Esophagus (tissue), 2 donors: ENCODE data around the gene PARVA. TPM values are rescaled to one million over a fixed set of nuclear protein-coding genes. Genes with fewer than 3 reads are reported as not detected.
A peak's percentile ranks its signal among the peaks of the same experiment; 100 is the strongest.
"Not testable (repeated sequence)": the region's sequence is repeated elsewhere in the genome, so short reads cannot be mapped to it uniquely, and the experiment has no call there.

Experiments used
- H3K27ac ChIP-seq, 2 donors: one replicate each; pipeline ENCODE4 v1.5.1; 2013; ENCODE audit warnings: low read depth in 2 of 2, mild to moderate bottlenecking in 2 of 2, inconsistent platforms in 1 of 2, low read length in 1 of 2, moderate library complexity in 1 of 2
- H3K27me3 ChIP-seq, 2 donors: one replicate each; pipeline ENCODE4 v1.6.1; 2013; ENCODE audit warnings: low read length in 2 of 2, control low read depth in 1 of 2, mild to moderate bottlenecking in 1 of 2; ENCODE audit not compliant: insufficient read depth in 2 of 2, control insufficient read depth in 1 of 2
- H3K36me3 ChIP-seq, 2 donors: one replicate each; pipeline ENCODE4 v1.6.1; 2013; ENCODE audit warnings: low read length in 1 of 2; ENCODE audit not compliant: control insufficient read depth in 2 of 2, insufficient read depth in 2 of 2
- H3K4me1 ChIP-seq, 2 donors: one replicate each; pipeline ENCODE4 v1.6.1; 2013; ENCODE audit warnings: low read length in 1 of 2; ENCODE audit not compliant: control insufficient read depth in 2 of 2, insufficient read depth in 2 of 2
- H3K4me3 ChIP-seq, 2 donors: one replicate each; pipeline ENCODE4 v1.5.1; 2013; ENCODE audit warnings: low read length in 2 of 2, mild to moderate bottlenecking in 2 of 2, low read depth in 1 of 2, moderate library complexity in 1 of 2
- H3K9me3 ChIP-seq, 2 donors: one replicate each; pipeline ENCODE4 v1.6.1; 2013; ENCODE audit warnings: mild to moderate bottlenecking in 2 of 2, low read depth in 1 of 2, low read length in 1 of 2, moderate library complexity in 1 of 2; ENCODE audit not compliant: control insufficient read depth in 2 of 2, insufficient read depth in 1 of 2
- WGBS, 2 donors: extraction: QIAGEN DNeasy Blood & Tissue Kit; methylation state at CpG; one replicate each; pipeline ENCODE4 v1.1.7; 2013; 5-methylcytosine and 5-hydroxymethylcytosine counted together
- polyA plus RNA-seq, 2 donors: library from polyadenylated mRNA; stranded (reverse); fragments of 200-250 nt; gene quantifications; one replicate each; pipeline ENCODE4 v1.2.3, GENCODE V29; 2013
- donor health status: healthy with polysubstance abuse.
- donor health status: Bipolar disorder and iron deficiency.

PARVA gene
- polyA plus RNA-seq, 2 donors, result 8.2 to 18.3 TPM

DNA sequence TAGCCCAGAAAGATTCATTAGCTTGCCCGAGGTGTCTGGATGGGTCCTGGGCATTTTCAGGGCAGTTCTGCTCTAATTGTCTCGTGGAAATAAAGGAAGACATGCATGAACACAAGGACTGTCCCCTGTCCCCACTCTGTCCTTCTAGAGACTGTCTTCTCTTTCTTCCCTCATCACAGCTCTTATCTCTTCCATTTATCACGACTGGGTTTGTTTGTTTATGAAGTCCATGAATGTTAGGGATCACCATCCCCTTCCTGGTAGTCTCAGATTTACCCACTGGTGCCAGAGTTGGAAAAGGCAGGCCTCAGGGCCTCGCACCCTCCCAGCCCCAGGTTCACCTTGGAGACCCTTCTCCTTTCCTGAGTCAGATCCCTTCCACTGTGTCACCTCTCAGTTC, 134.8 kb downstream of the PARVA start:
- Histone ChIP-seq H3K9me3 (no peaks in the 10 kb centered on the region), H3K36me3 (peaks cover 0 to 3% of the 10 kb centered on the region in 2 donors), H3K27me3 (no peaks in the 10 kb centered on the region), H3K27ac (peak overlapping the region in 1 of 2 donors; percentile 2), H3K4me3 (no peak overlapping the region), H3K4me1 (peaks cover 0 to 12% of the 10 kb centered on the region in 2 donors)
- WGBS, 2 donors, result 69 to 76% methylated on average over 4 of the region's 4 CpGs

- no peak overlapping the region for H3K4me3 ChIP-seq
- H3K27ac ChIP-seq, result no peak overlapping the region
- H3K9me3 ChIP-seq, result no peaks in the 10 kb centered on the region
- WGBS, 2 donors, result 73 to 77% methylated on average over 9 of the region's 9 CpGs
- peaks cover 0 to 7% of the 10 kb centered on the region in 2 donors for H3K36me3 ChIP-seq
- peaks cover 0 to 12% of the 10 kb centered on the region in 2 donors for H3K4me1 ChIP-seq
- H3K27me3 ChIP-seq, result no peaks in the 10 kb centered on the region
Observed at GRCh38 chr11:12512826-12513395, 135.5 kb downstream of the PARVA start.

- no peak overlapping the region for H3K27ac ChIP-seq
- no peaks in the 10 kb centered on the region for H3K27me3 ChIP-seq
- H3K36me3 ChIP-seq, result peaks cover 0 to 4% of the 10 kb centered on the region in 2 donors
- 81 to 83% methylated on average over 4 of the region's 4 CpGs for WGBS, 2 donors
- no peaks in the 10 kb centered on the region for H3K9me3 ChIP-seq
- peaks cover 0 to 6% of the 10 kb centered on the region in 2 donors for H3K4me1 ChIP-seq
- no peak overlapping the region for H3K4me3 ChIP-seq
Observed at GRCh38 chr11:12516387-12517105, 139.2 kb downstream of the PARVA start.

- Histone ChIP-seq H3K4me1 (peaks cover 0 to 6% of the 10 kb centered on the region in 2 donors), H3K9me3 (no peaks in the 10 kb centered on the region), H3K36me3 (peaks cover 0 to 4% of the 10 kb centered on the region in 2 donors), H3K27me3 (no peaks in the 10 kb centered on the region), H3K27ac (no peak overlapping the region), H3K4me3 (no peak overlapping the region)
- WGBS, 2 donors, result 91 to 96% methylated on average over 4 of the region's 4 CpGs
Observed at GRCh38 chr11:12517306-12517705, 139.9 kb downstream of the PARVA start.

- Histone ChIP-seq H3K27me3 (no peaks in the 10 kb centered on the region), H3K9me3 (no peaks in the 10 kb centered on the region), H3K4me3 (no peak overlapping the region), H3K36me3 (peaks cover 0 to 4% of the 10 kb centered on the region in 2 donors), H3K4me1 (peaks cover 0 to 6% of the 10 kb centered on the region in 2 donors), H3K27ac (no peak overlapping the region)
- 81 to 88% methylated on average over 4 of the region's 4 CpGs for WGBS, 2 donors
Observed at GRCh38 chr11:12517741-12518140, 140.4 kb downstream of the PARVA start.

GRCh38 chr11:12518606-12519385, 141.4 kb downstream of the PARVA start:
- no peaks in the 10 kb centered on the region for H3K9me3 ChIP-seq
- no peak overlapping the region for H3K27ac ChIP-seq
- H3K4me1 ChIP-seq, result peaks cover 0 to 4% of the 10 kb centered on the region in 2 donors
- H3K27me3 ChIP-seq, result no peaks in the 10 kb centered on the region
- H3K4me3 ChIP-seq, result no peak overlapping the region
- WGBS, 2 donors, result 90 to 91% methylated on average over 15 of the region's 15 CpGs
- peaks cover 0 to 7% of the 10 kb centered on the region in 2 donors for H3K36me3 ChIP-seq

DNA sequence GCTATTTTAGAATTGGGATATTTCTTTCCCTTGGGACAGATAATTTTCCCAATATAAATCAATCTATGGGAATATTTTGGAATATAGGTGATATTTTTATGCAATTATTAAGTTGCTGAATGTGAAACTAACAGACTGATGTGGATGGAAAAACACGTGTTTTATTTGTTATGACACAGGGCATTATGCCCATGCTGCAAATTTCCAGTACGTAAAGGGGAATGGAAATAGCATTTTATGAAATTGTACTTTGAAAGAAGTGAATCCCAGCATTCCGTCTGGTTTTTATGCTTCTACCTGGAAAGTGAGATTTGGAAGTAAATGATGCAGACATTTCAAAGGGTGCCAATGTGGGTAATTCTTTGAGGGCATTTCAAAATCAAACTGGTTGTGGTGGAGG, 142.7 kb downstream of the PARVA start:
- 79 to 81% methylated on average over 3 of the region's 3 CpGs for WGBS, 2 donors
- peaks cover 0 to 7% of the 10 kb centered on the region in 2 donors for H3K36me3 ChIP-seq
- H3K27me3 ChIP-seq, result no peaks in the 10 kb centered on the region
- H3K4me3 ChIP-seq, result no peak overlapping the region
- H3K9me3 ChIP-seq, result no peaks in the 10 kb centered on the region
- no peak overlapping the region for H3K27ac ChIP-seq
- peaks cover 2 to 8% of the 10 kb centered on the region in 2 donors for H3K4me1 ChIP-seq

GRCh38 chr11:12520576-12520975, 143.2 kb downstream of the PARVA start:
- not testable (repeated sequence) for H3K4me3 ChIP-seq, H3K27ac ChIP-seq, H3K27me3 ChIP-seq, H3K4me1 ChIP-seq, H3K36me3 ChIP-seq, H3K9me3 ChIP-seq
- WGBS, 2 donors, result 88 to 89% methylated on average over 6 of the region's 6 CpGs

DNA sequence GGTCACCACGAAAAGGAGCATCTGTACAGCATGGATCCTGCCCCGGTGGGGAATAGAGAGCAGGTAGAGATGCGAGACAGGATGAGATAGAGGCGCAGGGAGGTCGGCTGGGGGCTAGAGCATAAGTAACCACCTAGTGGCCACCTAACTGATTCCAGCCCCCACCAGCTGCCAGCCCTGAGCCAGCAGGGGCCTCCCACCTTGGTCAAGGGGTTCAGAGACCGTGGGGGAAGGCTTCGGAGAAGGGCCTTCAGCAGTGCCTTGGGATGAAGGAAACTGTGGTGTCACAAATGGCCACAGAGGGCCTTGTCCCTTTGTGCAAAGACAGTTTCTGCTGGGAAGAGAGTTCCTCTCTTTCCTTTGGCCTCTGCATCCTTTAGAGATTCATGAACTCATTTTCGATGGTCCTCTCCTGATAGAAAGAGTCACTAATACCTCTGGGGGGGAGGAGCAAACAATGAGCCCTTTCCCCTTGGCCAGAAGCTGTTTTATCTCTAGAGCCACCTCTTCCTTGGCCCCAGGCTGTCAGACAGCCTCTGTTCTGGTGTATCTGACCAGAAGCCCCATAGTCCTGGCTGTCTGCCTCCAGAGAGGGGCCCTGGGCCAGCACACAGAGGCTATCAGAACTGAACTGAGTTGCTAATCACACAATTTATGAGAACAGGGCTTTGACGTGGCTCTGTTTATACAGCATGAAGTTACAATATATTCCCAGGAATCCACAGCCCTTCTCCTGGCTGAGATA, 146.0 kb downstream of the PARVA start:
- H3K4me3 ChIP-seq, result no peak overlapping the region
- no peaks in the 10 kb centered on the region for H3K9me3 ChIP-seq
- H3K27me3 ChIP-seq, result no peaks in the 10 kb centered on the region
- H3K36me3 ChIP-seq, result peaks cover 3 to 5% of the 10 kb centered on the region in 2 donors
- H3K4me1 ChIP-seq, result peaks cover 2 to 5% of the 10 kb centered on the region in 2 donors
- WGBS, 2 donors, result 89 to 90% methylated on average over 9 of the region's 9 CpGs
- H3K27ac ChIP-seq, result no peak overlapping the region
